K562 (cell line): ENCODE data around the gene RAB13. TPM values are rescaled to one million over a fixed set of nuclear protein-coding genes. Genes with fewer than 3 reads are reported as not detected.

Experiments used
- ATAC-seq: fragments of 200-7000 bp; cut with Tn5 transposase; 3 replicates; pipeline ENCODE4 v1.9.1; 2020; ENCODE audit warnings: moderate library complexity
- BruUV-seq: library from RNA; stranded (reverse); fragments of 400-500 nt; replicated peaks from 2 replicates; lab custom pipeline; 2021; lab: Mats Ljungman, UMichigan
- CTCF ChIA-PET: fragments of 300-600 bp; formaldehyde crosslinking; extraction: SDS; loops from one replicate; lab custom pipeline; 2021; ENCODE audit warnings: low intra/inter-chr PET ratio; lab: Yijun Ruan, JAX
- POLR2A ChIA-PET: fragments of 300-600, 350-650 bp; sonication (Branson Sonifier 250); formaldehyde crosslinking; extraction: SDS; loops from one replicate; lab custom pipeline; 2021; ENCODE audit warnings: antibody characterized with exemption, inconsistent platforms; lab: Yijun Ruan, JAX
- DNase-seq, 4 experiments: peaks; one replicate each; pipeline versions ENCODE4 v3.0.0 to v3.0.0-alpha.2; 2011 to 2018; ENCODE audit warnings: low spot score in 3 of 4, mixed read lengths in 3 of 4; ENCODE audit errors: extremely low read depth in 1 of 4
- FAIRE-seq: peaks from 2 replicates; lab custom pipeline; 2011; peaks lifted over from hg19 to GRCh38; lab: Jason Lieb, UNC
- H2AFZ ChIP-seq: 2 replicates; pipeline ENCODE4 v1.6.0; 2011; ENCODE audit warnings: low read depth, low read length, control low read depth, inconsistent platforms
- H3K27ac ChIP-seq: fragments of 200-600 bp; 3 replicates; pipeline ENCODE4 v1.8.0; 2011; ENCODE audit warnings: low read depth, mild to moderate bottlenecking, control low read depth, inconsistent platforms, low read length, moderate library complexity, mixed read lengths; ENCODE audit errors: extremely low read depth
- H3K27me3 ChIP-seq, 2 experiments: fragments of 300-600 bp in 1 of 2; 2 replicates in 1 of 2; 3 replicates in 1 of 2; pipeline versions ENCODE4 v1.6.0 to v1.8.0; 2011; ENCODE audit warnings: inconsistent platforms in 2 of 2, low read length in 2 of 2, mild to moderate bottlenecking in 1 of 2, mixed read lengths in 1 of 2, moderate library complexity in 1 of 2; ENCODE audit not compliant: control insufficient read depth in 2 of 2, insufficient read depth in 2 of 2
- H3K36me3 ChIP-seq: fragments of 300-600 bp; 3 replicates; pipeline ENCODE4 v1.8.0; 2011; ENCODE audit warnings: mild to moderate bottlenecking, low read length, inconsistent platforms; ENCODE audit not compliant: control insufficient read depth, insufficient read depth
- H3K4me1 ChIP-seq, 2 experiments: fragments of 200-600 bp in 1 of 2; replicated peaks in 1 of 2; 2 replicates in 1 of 2; 3 replicates in 1 of 2; pipeline versions ENCODE4 v1.5.1 to v1.8.0; 2011; ENCODE audit warnings: inconsistent platforms in 2 of 2, low read length in 2 of 2, mild to moderate bottlenecking in 1 of 2, mixed read lengths in 1 of 2, moderate library complexity in 1 of 2; ENCODE audit not compliant: control insufficient read depth in 2 of 2, insufficient read depth in 2 of 2
- H3K4me2 ChIP-seq: 2 replicates; pipeline ENCODE4 v1.6.1; 2011; ENCODE audit warnings: low read length, control low read depth, inconsistent platforms, mixed read lengths; ENCODE audit not compliant: insufficient read depth
- H3K4me3 ChIP-seq: fragments of 200-600 bp; sonication (generic), shearing (Covaris generic); 2 replicates; pipeline ENCODE4 v1.5.1; 2016; ENCODE audit warnings: control low read depth, inconsistent platforms
- H3K79me2 ChIP-seq: fragments of 200-600 bp; 3 replicates; pipeline ENCODE4 v1.8.0; 2011; ENCODE audit warnings: low read length, inconsistent platforms; ENCODE audit not compliant: control insufficient read depth, insufficient read depth
- H3K9ac ChIP-seq, 2 experiments: 2 replicates each; pipeline versions ENCODE4 v1.6.0 to v1.6.1; 2011; ENCODE audit warnings: low read depth in 2 of 2, low read length in 2 of 2, control low read depth in 1 of 2, inconsistent platforms in 1 of 2, mild to moderate bottlenecking in 1 of 2, mixed read lengths in 1 of 2; ENCODE audit not compliant: insufficient read depth in 1 of 2
- H3K9me1 ChIP-seq: one replicate; pipeline ENCODE4 v1.6.0; 2011; ENCODE audit warnings: inconsistent platforms, mild to moderate bottlenecking, low read length, moderate library complexity; ENCODE audit not compliant: control insufficient read depth, insufficient read depth
- H3K9me3 ChIP-seq: replicated peaks from 2 replicates; pipeline ENCODE4 v1.5.1; 2011; ENCODE audit warnings: low read depth, low read length, inconsistent platforms; ENCODE audit not compliant: control insufficient read depth, insufficient read depth
- H4K20me1 ChIP-seq: replicated peaks from 2 replicates; pipeline ENCODE4 v1.6.1; 2011; ENCODE audit warnings: low read length, inconsistent platforms, mixed read lengths; ENCODE audit not compliant: control insufficient read depth, insufficient read depth
- EGR1 ChIP-seq: fragments of 450-650 bp; conservative IDR thresholded peaks from 2 replicates; pipeline ENCODE4 v1.6.1; 2017; ENCODE audit warnings: mild to moderate bottlenecking
- KLF6 ChIP-seq: fragments of 250-450 bp; sonication (Bioruptor Pico); IDR thresholded peaks from 2 replicates; pipeline ENCODE4 v1.4.0; 2020; ENCODE audit warnings: mild to moderate bottlenecking, moderate library complexity, borderline replicate concordance
- WGBS: fragments of 100-300 bp; shearing (Covaris generic); methylation state at CpG from one replicate; pipeline ENCODE4 v1.1.6; 2016; ENCODE audit warnings: low coverage, mixed read lengths; ENCODE audit not compliant: insufficient coverage; ENCODE audit errors: missing lambda C conversion rate; 5-methylcytosine and 5-hydroxymethylcytosine counted together
- in situ Hi-C: fragments of 300-500 bp; cut with MboI; formaldehyde crosslinking; loops from 4 replicates; pipeline ENCODE4 v1.15.0; 2018; ENCODE audit warnings: inconsistent platforms, mixed read lengths
- intact Hi-C: fragments of 100-400 bp; cut with micrococcal nuclease; formaldehyde crosslinking; loops from 2 replicates; pipeline ENCODE4 v1.14.2; 2022
- polyA plus RNA-seq, 8 experiments: library from polyadenylated mRNA; depleted of rRNA in 4 of 8; stranded (reverse) in 5 of 8; unstranded in 3 of 8; fragments of >200 nt; fragmentation: Nextera tagmentation in 2 of 8; fragmentation: Illumina TruSeq in 1 of 8; extraction: Ambion mirVana in 2 of 8; extraction: Trizol in 1 of 8; gene quantifications; 2 replicates each; pipeline versions ENCODE4 v1.2.1 to v1.2.3, GENCODE V29; 2011 to 2014; ENCODE audit warnings: inconsistent platforms in 1 of 8, missing spikeins in 1 of 8
- total RNA-seq, 7 experiments: library from RNA; depleted of rRNA in 6 of 7; stranded (reverse); fragments of >200 nt in 6 of 7; fragmentation: Illumina TruSeq in 2 of 7; extraction: Trizol in 2 of 7; gene quantifications; 2 replicates each; pipeline versions ENCODE4 v1.2.1 to v1.2.3, GENCODE V29; 2011 to 2021; ENCODE audit warnings: low replicate concordance in 1 of 7
- TF ChIP-seq, protein P1 (sequence below): IDR thresholded peaks from 2 replicates; pipeline ENCODE4 v1.6.1; 2012; ENCODE audit warnings: low read depth, low read length, improper control_type of control experiment, borderline replicate concordance
- TF ChIP-seq, protein P2 (sequence below), 2 experiments: fragments of 450-650 bp; IDR thresholded peaks; 2 replicates each; pipeline ENCODE4 v1.6.1; 2016

RAB13 gene
- total and polyA plus RNA-seq, 9 of the 15 experiments (the other 6 are each of a cell fraction or from before 2014, with no cell fraction given), result 22.3 to 100 (median 39.8) TPM

DNA sequence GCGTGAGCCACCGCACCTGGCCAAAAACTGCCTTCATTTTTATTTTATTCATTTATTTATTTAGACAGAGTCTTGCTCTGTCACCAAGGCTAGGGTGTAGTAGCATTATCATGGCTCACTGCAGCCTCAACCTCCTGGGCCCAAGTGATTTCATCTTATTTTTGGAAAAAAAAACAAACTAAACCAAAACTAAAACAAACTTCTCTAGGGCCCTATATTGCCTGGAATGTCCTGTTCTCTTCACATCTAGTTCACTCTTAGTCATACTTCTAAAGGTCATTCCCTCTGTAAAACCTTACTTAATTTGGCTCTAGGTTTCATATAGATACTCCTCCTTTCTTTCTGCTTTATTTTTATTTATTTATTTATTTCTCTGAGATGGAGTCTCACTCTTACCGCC, 20.0 kb upstream of the RAB13 start:
- ATAC-seq (no peak), DNase-seq (no peak), FAIRE-seq (no peak)
- Histone ChIP-seq H3K36me3 (no peaks in the 10 kb centered on the region), H3K27me3 (no peaks in the 10 kb centered on the region), H3K4me1 (no peaks in the 10 kb centered on the region; a peak in 1 of 5 replicates), H3K9me3 (no peaks in the 10 kb centered on the region), H3K9ac (no peak overlapping the region), H2AFZ (no peak overlapping the region), H4K20me1 (no peaks in the 10 kb centered on the region), H3K4me3 (no peak overlapping the region), H3K9me1 (no peaks in the 10 kb centered on the region), H3K4me2 (no peak overlapping the region), H3K79me2 (no peaks in the 10 kb centered on the region), H3K27ac (no peak overlapping the region)
- in situ Hi-C loops, result no loop called here
- no peak for TF ChIP-seq EGR1
- intact Hi-C loops, result no loop called here
- POLR2A ChIA-PET, result interaction anchor here (4.7 kb wide), 1 partner anchor 15 kb away, joined by 24 read pairs; the partner anchor contains the start of gene RPS27
- CTCF ChIA-PET, result no interaction called here
- no TSS peak for BruUV-seq
- 73% methylated on average over 3 of the region's 3 CpGs for WGBS

DNA sequence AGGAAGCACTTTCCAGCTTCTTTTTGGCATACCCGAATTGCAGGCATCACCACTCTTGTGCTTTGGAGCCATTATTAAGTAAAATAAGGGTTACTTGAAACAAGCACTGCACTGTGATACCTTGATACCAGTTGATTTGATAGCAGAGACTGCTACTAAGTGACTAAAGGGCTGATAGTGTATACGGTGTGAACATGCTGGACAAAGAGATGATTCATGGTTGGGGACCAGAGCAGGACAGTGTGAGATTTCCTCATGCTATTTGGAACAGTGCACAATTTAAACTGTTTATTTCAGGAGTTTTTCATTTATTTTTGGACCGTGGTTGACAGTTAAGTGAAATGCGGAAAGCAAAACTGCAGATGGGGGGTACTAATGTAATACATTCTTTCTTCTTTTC, 14.3 kb upstream of the RAB13 start:
- Histone ChIP-seq H3K4me2 (no peak overlapping the region), H3K4me3 (no peak overlapping the region), H3K79me2 (no peaks in the 10 kb centered on the region), H4K20me1 (no peaks in the 10 kb centered on the region), H3K4me1 (no peaks in the 10 kb centered on the region; a peak in 1 of 5 replicates), H3K27ac (no peak overlapping the region), H3K9me1 (no peaks in the 10 kb centered on the region), H3K9ac (no peak overlapping the region), H3K9me3 (no peaks in the 10 kb centered on the region), H2AFZ (no peak overlapping the region), H3K27me3 (no peaks in the 10 kb centered on the region), H3K36me3 (peaks cover 3% of the 10 kb centered on the region; the same call in 1 of the 3 replicates)
- 32% methylated on average over 4 of the region's 4 CpGs for WGBS
- ATAC-seq (peak; percentile 63), FAIRE-seq (no peak), DNase-seq (no peak)
- ChIA-PET CTCF (no interaction called here), POLR2A (interaction anchor here (0.6 to 6.0 kb wide), 4 partner anchors 8 to 468 kb away, joined by 3 to 83 read pairs (median 3); partner anchors contain the start of gene RPS27)
- TF ChIP-seq, protein P1, sequence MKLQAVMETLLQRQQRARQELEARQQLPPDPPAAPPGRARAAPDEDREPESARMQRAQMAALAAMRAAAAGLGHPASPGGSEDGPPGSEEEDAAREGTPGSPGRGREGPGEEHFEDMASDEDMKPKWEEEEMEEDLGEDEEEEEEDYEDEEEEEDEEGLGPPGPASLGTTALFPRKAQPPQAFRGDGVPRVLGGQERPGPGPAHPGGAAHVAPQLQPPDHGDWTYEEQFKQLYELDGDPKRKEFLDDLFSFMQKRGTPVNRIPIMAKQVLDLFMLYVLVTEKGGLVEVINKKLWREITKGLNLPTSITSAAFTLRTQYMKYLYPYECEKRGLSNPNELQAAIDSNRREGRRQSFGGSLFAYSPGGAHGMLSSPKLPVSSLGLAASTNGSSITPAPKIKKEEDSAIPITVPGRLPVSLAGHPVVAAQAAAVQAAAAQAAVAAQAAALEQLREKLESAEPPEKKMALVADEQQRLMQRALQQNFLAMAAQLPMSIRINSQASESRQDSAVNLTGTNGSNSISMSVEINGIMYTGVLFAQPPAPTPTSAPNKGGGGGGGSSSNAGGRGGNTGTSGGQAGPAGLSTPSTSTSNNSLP, result no peak
- TF ChIP-seq KLF6, result no peak
- TF ChIP-seq, protein P2, sequence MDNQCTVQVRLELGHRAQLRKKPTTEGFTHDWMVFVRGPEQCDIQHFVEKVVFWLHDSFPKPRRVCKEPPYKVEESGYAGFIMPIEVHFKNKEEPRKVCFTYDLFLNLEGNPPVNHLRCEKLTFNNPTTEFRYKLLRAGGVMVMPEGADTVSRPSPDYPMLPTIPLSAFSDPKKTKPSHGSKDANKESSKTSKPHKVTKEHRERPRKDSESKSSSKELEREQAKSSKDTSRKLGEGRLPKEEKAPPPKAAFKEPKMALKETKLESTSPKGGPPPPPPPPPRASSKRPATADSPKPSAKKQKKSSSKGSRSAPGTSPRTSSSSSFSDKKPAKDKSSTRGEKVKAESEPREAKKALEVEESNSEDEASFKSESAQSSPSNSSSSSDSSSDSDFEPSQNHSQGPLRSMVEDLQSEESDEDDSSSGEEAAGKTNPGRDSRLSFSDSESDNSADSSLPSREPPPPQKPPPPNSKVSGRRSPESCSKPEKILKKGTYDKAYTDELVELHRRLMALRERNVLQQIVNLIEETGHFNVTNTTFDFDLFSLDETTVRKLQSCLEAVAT (IDR thresholded peaks at IDR 0.05), result no peak
- BruUV-seq, result no TSS peak
- intact Hi-C loops (no loop called here), in situ Hi-C loops (no loop called here)
